ENCODE results near the gene ARMH4.

ARMH4 gene

DNA sequence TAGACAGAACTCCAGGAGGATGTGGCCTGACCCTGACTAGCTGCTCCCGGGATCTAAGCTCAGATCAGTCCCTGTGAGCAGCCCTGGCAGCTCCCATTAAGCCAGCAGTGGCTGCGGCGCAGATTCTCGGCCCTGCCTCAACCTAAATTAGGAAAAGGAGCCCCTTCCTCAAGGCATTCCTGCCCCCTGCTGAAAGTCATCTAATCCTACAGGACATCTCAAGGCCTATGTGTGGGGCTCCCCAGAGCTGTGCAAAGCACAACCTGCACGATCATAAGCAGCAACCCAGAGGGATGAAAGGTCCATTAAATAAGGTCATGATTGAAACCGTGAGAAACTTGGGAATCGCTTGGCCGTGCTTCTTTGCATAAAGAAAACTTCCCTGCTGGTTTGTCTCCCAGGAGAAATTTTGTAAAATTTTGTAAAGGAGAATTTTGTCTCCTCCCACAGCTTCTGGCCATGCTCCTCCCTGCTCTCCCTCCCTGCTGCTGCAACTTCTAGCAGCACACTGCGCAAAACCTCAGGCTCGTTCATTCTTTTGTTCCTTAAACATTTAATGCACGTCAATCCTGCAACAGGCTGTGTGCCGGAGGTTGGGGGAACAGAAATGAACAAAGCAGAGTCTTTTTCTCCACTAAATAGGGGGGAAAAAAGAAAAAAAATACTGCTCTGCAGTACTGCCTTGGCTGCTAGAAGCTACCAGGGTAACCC lies 189.5 kb downstream of the ARMH4 start:
- no peak for DNase-seq (ENCODE audit: low spot score)

DNA sequence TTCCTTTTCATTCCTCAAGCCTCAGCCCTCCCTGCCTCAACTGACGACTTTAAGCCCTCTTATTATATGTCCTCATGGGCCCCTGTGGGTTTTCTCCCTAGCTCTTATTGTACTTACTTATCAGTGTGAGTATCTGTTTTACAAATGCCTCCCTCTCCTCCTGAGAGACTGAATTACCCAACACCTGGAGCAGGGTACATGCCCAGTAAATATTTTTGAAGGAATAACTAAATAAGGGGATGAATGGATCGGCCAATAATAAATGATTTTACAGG lies 190.3 kb downstream of the ARMH4 start:
- DNase-seq (ENCODE audit: low spot score): no peak

DNA sequence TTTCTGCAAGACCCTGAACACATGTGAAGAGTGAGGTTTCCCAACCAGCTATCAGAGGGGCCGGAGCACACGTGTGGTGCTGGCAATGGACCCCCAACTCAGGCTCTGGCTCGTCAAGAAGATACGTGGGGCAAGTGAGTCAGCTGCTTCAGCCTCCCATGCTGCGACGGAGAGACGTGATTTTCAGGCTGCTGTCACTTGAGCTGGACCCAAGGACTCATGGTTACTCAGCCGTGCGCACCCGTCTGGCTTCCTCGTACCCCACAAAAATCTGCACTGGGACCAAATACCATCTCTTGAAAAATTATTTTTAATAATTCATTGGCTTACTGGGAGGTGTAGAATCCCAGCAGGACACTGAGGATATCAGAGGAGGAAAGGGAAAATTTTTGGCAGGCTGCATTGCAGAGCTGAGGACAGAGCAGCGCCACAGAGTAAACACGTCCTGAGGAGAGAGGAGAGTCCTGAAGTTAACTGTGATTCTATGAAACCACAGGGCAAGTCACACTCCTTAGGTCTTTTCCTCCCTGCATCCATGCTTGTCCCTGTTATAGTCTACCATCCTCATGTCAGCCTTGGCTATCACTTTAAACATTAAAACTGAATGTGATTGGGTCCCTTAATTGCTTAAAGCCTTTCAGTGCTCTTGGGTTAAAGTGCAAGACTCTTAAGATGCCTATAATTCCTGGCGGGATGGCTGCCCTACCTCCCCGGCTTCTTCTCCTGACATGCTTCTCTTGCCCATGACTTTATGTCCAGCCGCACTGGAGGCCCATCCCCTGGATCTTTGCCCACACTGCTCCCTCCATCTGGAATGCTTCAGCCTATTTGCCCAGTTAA lies 190.8 kb downstream of the ARMH4 start:
- no peak for DNase-seq (ENCODE audit: low spot score)

DNA sequence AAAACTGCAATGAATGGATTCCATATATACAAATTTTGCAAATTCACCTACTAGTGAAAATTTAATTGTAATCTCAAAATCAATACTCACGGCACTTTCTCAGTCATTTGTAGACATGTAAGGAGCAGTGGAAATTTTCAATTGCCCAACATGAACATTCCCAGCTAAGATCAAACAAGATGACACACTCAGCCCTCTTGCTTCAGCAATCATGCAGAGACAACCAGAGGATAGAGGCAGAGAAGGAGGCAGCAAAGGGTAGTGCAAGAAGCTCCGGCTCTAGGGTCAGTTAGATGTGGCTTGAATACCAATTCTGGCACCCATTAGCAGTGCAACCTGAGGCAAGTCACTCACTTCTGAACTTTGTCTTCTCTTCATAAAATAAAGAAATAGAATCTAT lies 194.6 kb downstream of the ARMH4 start:
- DNase-seq (ENCODE audit: low spot score): no peak

All from AG08396 (cell line).